Activated naive CD8-positive, alpha-beta T cell treated with anti-CD3 and anti-CD28 coated beads for 36 hours (primary cell): ENCODE data around the gene PRKD1. TPM values are rescaled to one million over a fixed set of nuclear protein-coding genes. Genes with fewer than 3 reads are reported as not detected.

Experiments used
- DNase-seq: peaks from one replicate; pipeline ENCODE4 v3.0.0; 2021
- H3K27ac Mint-ChIP-seq: one replicate; pipeline ENCODE4 v1.8.0; 2022; ENCODE audit warnings: mild to moderate bottlenecking, moderate library complexity, mixed read lengths
- H3K27me3 Mint-ChIP-seq: one replicate; pipeline ENCODE4 v1.8.0; 2022; ENCODE audit warnings: mild to moderate bottlenecking, mixed read lengths
- H3K36me3 Mint-ChIP-seq: one replicate; pipeline ENCODE4 v1.8.0; 2021; ENCODE audit warnings: mild to moderate bottlenecking, mixed read lengths
- H3K4me1 Mint-ChIP-seq: one replicate; pipeline ENCODE4 v1.8.0; 2021; ENCODE audit warnings: mixed read lengths
- H3K4me3 Mint-ChIP-seq: one replicate; pipeline ENCODE4 v1.8.0; 2022; ENCODE audit warnings: mild to moderate bottlenecking, moderate library complexity, mixed read lengths
- H3K9me3 Mint-ChIP-seq: one replicate; pipeline ENCODE4 v1.8.0; 2022; ENCODE audit warnings: mixed read lengths
- total RNA-seq, 2 experiments: library from RNA; stranded (reverse); gene quantifications; one replicate each; pipeline ENCODE4 v1.2.3, GENCODE V29; 2021

PRKD1 gene
- total RNA-seq, 2 experiments from 2014 or later: not detected

DNA sequence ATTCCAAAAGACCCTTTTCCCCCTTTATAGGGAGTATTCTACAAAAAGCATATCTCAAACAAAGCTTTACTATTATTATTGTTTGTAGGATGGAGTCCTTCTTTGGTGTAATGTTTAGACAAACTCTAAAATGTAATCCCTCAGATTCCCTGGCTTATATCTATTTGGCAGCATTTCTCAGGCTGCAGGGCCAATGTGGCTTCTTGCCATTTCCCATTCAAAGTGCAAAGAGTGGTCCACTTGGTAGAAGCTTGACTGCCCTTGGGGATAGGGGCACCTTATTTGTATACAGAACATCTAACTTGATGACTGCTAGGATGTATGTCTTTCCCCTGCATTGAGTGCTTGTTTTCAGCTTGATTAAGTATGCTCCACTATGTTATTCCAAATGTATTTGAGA, 242.7 kb downstream of the PRKD1 start:
- Mint-ChIP-seq H3K9me3 (peaks cover 10% of the 10 kb centered on the region), H3K27me3 (no peaks in the 10 kb centered on the region), H3K4me1 (no peaks in the 10 kb centered on the region), H3K4me3 (no peak overlapping the region), H3K27ac (no peak overlapping the region), H3K36me3 (no peaks in the 10 kb centered on the region)
- DNase-seq: no peak

DNA sequence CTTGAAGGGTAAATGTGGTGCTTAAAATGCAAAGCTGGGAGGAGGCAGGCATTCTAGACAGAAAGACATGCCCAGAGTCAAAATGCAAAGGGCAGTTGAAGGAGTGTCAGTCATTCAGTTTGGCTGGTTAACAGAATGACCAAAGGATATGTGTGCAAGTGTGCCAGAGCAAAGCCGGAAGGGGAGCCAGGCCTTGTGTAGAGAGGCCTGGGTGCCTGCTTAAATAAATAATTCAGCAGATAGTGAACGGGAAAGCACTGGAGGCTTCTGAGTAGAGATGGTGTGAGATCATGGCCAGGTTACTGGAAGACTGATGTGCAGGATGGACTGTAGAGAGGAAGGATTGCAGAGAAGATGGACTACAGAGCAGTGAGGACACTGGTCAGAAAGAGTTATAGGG, 244.9 kb downstream of the PRKD1 start:
- H3K27ac Mint-ChIP-seq: no peak overlapping the region
- no peaks in the 10 kb centered on the region for H3K4me1 Mint-ChIP-seq
- H3K36me3 Mint-ChIP-seq: no peaks in the 10 kb centered on the region
- no peak for DNase-seq
- no peaks in the 10 kb centered on the region for H3K27me3 Mint-ChIP-seq
- H3K9me3 Mint-ChIP-seq: peaks cover 1% of the 10 kb centered on the region
- H3K4me3 Mint-ChIP-seq: no peak overlapping the region

DNA sequence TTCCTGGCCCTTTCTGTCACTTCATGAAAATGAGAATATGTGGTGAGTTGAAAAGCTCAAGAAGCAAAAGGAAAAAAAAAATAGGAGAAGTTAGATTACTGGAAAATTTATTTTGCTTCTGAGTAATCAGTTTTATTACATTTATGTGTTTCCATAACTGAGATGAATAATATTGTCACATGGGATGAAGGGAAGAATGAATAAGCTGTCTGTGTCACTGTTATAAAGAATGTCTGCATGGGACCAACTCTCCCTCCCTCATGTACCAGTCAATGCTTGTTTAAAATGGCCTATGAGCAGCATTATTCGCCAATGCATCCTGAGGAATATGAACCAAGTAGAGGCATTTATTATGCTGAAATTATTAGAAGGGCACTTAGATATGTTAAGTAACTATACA, 246.3 kb downstream of the PRKD1 start:
- Mint-ChIP-seq H3K4me1 (no peaks in the 10 kb centered on the region), H3K4me3 (no peak overlapping the region), H3K9me3 (peaks cover 1% of the 10 kb centered on the region), H3K27me3 (no peaks in the 10 kb centered on the region), H3K27ac (no peak overlapping the region), H3K36me3 (no peaks in the 10 kb centered on the region)
- DNase-seq: no peak

GRCh38 chr14:29674566-29675285, 252.9 kb downstream of the PRKD1 start:
- Mint-ChIP-seq H3K36me3 (no peaks in the 10 kb centered on the region), H3K4me1 (no peaks in the 10 kb centered on the region), H3K4me3 (no peak overlapping the region), H3K27me3 (no peaks in the 10 kb centered on the region), H3K9me3 (no peaks in the 10 kb centered on the region), H3K27ac (no peak overlapping the region)
- DNase-seq: no peak

DNA sequence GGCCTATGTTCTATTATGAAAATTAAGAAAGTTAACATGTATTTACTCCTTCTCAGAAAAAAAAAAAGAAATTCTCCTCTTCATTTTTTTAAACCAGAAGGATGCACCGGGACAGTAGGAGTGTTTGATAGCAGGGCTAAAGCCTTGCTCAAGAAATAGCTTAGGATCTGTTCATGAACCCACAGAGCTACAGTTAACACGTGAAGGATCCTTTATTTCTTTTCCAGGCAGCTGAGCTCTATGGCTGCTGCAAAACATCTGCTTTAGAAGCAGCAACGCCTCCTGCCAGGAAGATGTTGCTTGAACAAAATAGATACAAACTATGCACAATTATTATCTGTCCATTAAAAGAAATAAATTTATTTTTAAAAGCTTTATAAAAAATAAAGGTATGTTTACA, 254.8 kb downstream of the PRKD1 start:
- H3K27me3 Mint-ChIP-seq: no peaks in the 10 kb centered on the region
- H3K27ac Mint-ChIP-seq: no peak overlapping the region
- no peaks in the 10 kb centered on the region for H3K9me3 Mint-ChIP-seq
- no peaks in the 10 kb centered on the region for H3K4me1 Mint-ChIP-seq
- DNase-seq: no peak
- no peaks in the 10 kb centered on the region for H3K36me3 Mint-ChIP-seq
- no peak overlapping the region for H3K4me3 Mint-ChIP-seq

GRCh38 chr14:29671034-29671433, 256.6 kb downstream of the PRKD1 start:
- no peaks in the 10 kb centered on the region for H3K4me1 Mint-ChIP-seq
- no peaks in the 10 kb centered on the region for H3K27me3 Mint-ChIP-seq
- no peak overlapping the region for H3K27ac Mint-ChIP-seq
- no peaks in the 10 kb centered on the region for H3K36me3 Mint-ChIP-seq
- H3K4me3 Mint-ChIP-seq: no peak overlapping the region
- H3K9me3 Mint-ChIP-seq: peaks cover 1% of the 10 kb centered on the region
- no peak for DNase-seq

DNA sequence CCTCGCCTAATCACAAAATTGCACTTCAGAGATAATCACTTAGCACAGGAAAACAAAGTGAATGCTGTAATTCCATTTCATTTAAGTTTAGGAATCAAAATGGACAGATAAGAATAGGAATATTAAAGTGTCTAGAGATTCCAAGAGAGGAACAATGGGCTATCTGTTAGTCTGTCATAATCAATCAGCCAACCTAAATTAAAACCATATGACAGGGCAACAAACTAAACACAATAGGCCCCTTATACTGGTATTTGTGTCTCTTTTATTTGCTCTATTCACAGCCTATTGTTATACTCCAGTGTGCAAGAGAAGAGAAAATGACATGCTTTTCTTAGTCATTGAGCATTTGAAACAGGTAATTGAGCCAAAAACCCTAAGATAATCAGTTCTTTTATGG, 259.4 kb downstream of the PRKD1 start:
- Mint-ChIP-seq H3K4me1 (no peaks in the 10 kb centered on the region), H3K9me3 (peaks cover 1% of the 10 kb centered on the region), H3K36me3 (no peaks in the 10 kb centered on the region), H3K4me3 (no peak overlapping the region), H3K27ac (no peak overlapping the region), H3K27me3 (no peaks in the 10 kb centered on the region)
- no peak for DNase-seq

DNA sequence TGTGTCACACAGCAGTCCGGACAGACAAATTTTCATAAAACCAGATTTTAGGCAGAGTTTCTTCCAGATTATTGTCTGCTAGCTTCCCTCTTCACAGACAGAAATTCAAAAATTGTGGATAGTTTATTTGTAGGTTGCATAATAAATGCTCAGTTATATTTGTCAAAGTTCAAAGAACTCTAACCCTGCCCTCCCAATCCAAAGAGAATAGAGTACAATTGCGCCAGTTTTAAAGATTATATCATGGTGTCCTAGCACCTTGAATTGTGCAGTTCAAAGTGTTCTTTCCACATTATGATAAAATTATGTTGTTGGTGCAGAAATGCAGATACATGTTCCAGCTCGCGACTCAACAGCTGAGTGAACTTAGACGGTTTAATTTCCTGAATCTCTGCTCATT, 263.1 kb downstream of the PRKD1 start:
- H3K27ac Mint-ChIP-seq: no peak overlapping the region
- H3K36me3 Mint-ChIP-seq: no peaks in the 10 kb centered on the region
- H3K27me3 Mint-ChIP-seq: no peaks in the 10 kb centered on the region
- H3K4me1 Mint-ChIP-seq: no peaks in the 10 kb centered on the region
- H3K9me3 Mint-ChIP-seq: peaks cover 1% of the 10 kb centered on the region
- DNase-seq: no peak
- no peak overlapping the region for H3K4me3 Mint-ChIP-seq

- no peak for DNase-seq
- Mint-ChIP-seq H3K27me3 (no peaks in the 10 kb centered on the region), H3K27ac (no peak overlapping the region), H3K9me3 (peaks cover 1% of the 10 kb centered on the region), H3K4me1 (no peaks in the 10 kb centered on the region), H3K4me3 (no peak overlapping the region), H3K36me3 (no peaks in the 10 kb centered on the region)
Observed at GRCh38 chr14:29663281-29663801, 264.3 kb downstream of the PRKD1 start.

DNA sequence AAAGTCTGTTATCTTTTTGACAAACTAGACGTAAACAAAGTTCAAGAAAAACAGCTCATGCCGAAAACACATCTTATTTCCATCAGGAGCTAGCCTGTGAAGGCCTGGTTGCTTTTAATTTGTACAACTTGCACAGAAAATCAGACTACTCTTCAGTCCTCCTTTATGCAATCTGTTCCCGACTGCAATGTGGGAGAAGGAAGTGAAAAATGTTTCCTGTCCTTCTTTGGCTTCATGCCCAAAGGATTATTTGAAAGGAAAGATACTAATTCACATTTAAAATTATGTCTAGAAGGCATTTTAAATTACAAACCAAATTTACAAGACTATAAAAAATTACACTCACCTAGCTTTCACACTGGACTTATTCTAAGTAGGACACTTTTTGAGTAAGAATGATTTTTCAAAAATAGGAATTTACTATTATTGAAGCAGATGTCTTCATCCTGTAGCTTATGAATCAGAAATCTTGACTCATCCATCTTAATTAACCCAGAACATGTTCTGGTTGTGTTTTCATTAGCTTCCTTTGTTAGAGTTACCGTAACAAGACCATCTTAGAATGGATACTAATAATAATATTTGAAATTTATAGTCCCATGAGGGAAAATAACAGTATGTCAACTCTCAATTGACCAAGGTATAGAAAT, 272.6 kb downstream of the PRKD1 start:
- no peaks in the 10 kb centered on the region for H3K4me1 Mint-ChIP-seq
- H3K4me3 Mint-ChIP-seq: no peak overlapping the region
- no peaks in the 10 kb centered on the region for H3K36me3 Mint-ChIP-seq
- no peaks in the 10 kb centered on the region for H3K27me3 Mint-ChIP-seq
- no peak overlapping the region for H3K27ac Mint-ChIP-seq
- no peaks in the 10 kb centered on the region for H3K9me3 Mint-ChIP-seq
- no peak for DNase-seq

DNA sequence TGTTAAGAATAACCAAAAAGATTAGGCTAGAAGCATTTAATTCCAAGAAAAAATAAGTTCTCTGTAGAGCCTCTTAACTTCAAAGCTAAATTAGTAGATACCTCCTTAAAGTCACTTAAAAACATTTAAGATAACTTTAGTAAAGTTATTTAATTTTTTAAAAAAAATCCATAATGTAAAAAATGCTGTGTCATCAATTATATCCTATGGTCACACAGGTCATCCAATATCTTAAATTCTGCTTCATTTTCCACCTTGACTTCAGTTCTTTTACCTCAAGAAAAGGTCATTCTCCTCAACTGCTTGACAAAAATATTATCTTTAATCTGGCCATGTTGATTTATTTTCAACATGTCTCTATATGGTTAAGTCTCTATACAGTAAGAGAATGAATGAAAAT, 274.3 kb downstream of the PRKD1 start:
- no peaks in the 10 kb centered on the region for H3K4me1 Mint-ChIP-seq
- H3K27me3 Mint-ChIP-seq: no peaks in the 10 kb centered on the region
- H3K36me3 Mint-ChIP-seq: no peaks in the 10 kb centered on the region
- no peak for DNase-seq
- H3K4me3 Mint-ChIP-seq: no peak overlapping the region
- peaks cover 2% of the 10 kb centered on the region for H3K9me3 Mint-ChIP-seq
- no peak overlapping the region for H3K27ac Mint-ChIP-seq

- no peaks in the 10 kb centered on the region for H3K27me3 Mint-ChIP-seq
- H3K27ac Mint-ChIP-seq: no peak overlapping the region
- no peaks in the 10 kb centered on the region for H3K36me3 Mint-ChIP-seq
- DNase-seq: no peak
- no peak overlapping the region for H3K4me3 Mint-ChIP-seq
- H3K9me3 Mint-ChIP-seq: peaks cover 9% of the 10 kb centered on the region
- no peaks in the 10 kb centered on the region for H3K4me1 Mint-ChIP-seq
Observed at GRCh38 chr14:29652571-29652970, 275.1 kb downstream of the PRKD1 start.

- Mint-ChIP-seq H3K9me3 (peaks cover 14% of the 10 kb centered on the region), H3K27me3 (no peaks in the 10 kb centered on the region), H3K27ac (no peak overlapping the region), H3K4me1 (no peaks in the 10 kb centered on the region), H3K36me3 (no peaks in the 10 kb centered on the region), H3K4me3 (no peak overlapping the region)
- no peak for DNase-seq
Observed at GRCh38 chr14:29650554-29651269, 276.9 kb downstream of the PRKD1 start.

DNA sequence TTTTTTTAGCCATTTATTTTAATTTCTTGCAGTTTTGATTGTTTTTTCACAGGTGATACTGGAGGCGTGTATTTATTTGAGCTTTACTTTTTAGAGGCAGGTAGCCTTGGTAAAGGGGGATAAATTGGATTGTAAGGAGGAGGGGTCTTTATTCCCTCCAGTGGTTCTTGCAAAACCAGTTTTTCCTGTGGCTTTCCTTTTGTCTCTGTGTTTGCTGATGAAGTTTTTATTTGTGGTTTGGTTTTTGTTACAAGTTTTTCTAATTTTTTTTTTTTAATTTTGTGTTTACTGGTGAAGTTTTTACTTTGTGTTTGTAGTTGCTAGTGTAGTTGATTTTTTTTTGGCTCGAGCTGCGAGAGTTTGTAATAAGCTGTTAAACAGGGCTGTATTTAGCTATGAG, 278.5 kb downstream of the PRKD1 start:
- H3K36me3 Mint-ChIP-seq: no peaks in the 10 kb centered on the region
- peaks cover 16% of the 10 kb centered on the region for H3K9me3 Mint-ChIP-seq
- H3K4me1 Mint-ChIP-seq: no peaks in the 10 kb centered on the region
- no peak overlapping the region for H3K4me3 Mint-ChIP-seq
- DNase-seq: no peak
- H3K27me3 Mint-ChIP-seq: no peaks in the 10 kb centered on the region
- H3K27ac Mint-ChIP-seq: no peak overlapping the region

- Mint-ChIP-seq H3K4me3 (no peak overlapping the region), H3K27ac (no peak overlapping the region), H3K36me3 (no peaks in the 10 kb centered on the region), H3K27me3 (no peaks in the 10 kb centered on the region), H3K9me3 (peaks cover 16% of the 10 kb centered on the region), H3K4me1 (no peaks in the 10 kb centered on the region)
- no peak for DNase-seq
Observed at GRCh38 chr14:29648045-29648444, 279.6 kb downstream of the PRKD1 start.
